SK-N-SH (cell line): Measurements from ENCODE around the gene GREM2. TPM values are rescaled to one million over a fixed set of nuclear protein-coding genes. Genes with fewer than 3 reads are reported as not detected.

Source experiments
- CTCF ChIA-PET: fragments of 300-600, 350-600 bp; formaldehyde crosslinking; extraction: SDS; loops from one replicate; lab custom pipeline; 2021; lab: Yijun Ruan, JAX
- POLR2A ChIA-PET: fragments of 350-600 bp; sonication (Branson Sonifier 250); formaldehyde crosslinking; extraction: SDS; loops from one replicate; lab custom pipeline; 2020; ENCODE audit warnings: antibody characterized with exemption, inconsistent platforms; lab: Yijun Ruan, JAX
- DNase-seq: peaks from one replicate; pipeline ENCODE4 v3.0.0; 2012
- H2AFZ ChIP-seq: fragments of 200-600 bp; sonication (generic); 2 replicates; pipeline ENCODE4 v1.8.1; 2016; ENCODE audit warnings: antibody characterized with exemption, mild to moderate bottlenecking, low read depth
- H3F3A ChIP-seq: fragments of 200-600 bp; sonication (generic); replicated peaks from 2 replicates; pipeline ENCODE3; 2016; ENCODE audit warnings: antibody characterized with exemption, mild to moderate bottlenecking; ENCODE audit not compliant: insufficient read depth
- H3K27ac ChIP-seq, 2 experiments: fragments of 200-500 bp in 1 of 2; fragments of 200-600 bp in 1 of 2; sonication (Bioruptor generic) in 1 of 2; sonication (generic), shearing (Covaris generic) in 1 of 2; 2 replicates each; pipeline versions ENCODE4 v1.5.1 to v1.6.1; 2014 to 2016; ENCODE audit warnings: low read depth in 2 of 2, inconsistent platforms in 1 of 2, low read length in 1 of 2, mild to moderate bottlenecking in 1 of 2, mixed read lengths in 1 of 2
- H3K27me3 ChIP-seq: fragments of 200-600 bp; sonication (generic), shearing (Covaris generic); 2 replicates; pipeline ENCODE4 v1.6.1; 2016; ENCODE audit warnings: mixed run types; ENCODE audit not compliant: insufficient read depth
- H3K36me3 ChIP-seq, 2 experiments: fragments of 200-500 bp in 1 of 2; fragments of 200-600 bp in 1 of 2; sonication (Bioruptor generic) in 1 of 2; sonication (generic) in 1 of 2; replicated peaks in 1 of 2; 2 replicates each; pipeline versions ENCODE3 to v1.5.1; 2014 to 2016; ENCODE audit warnings: low read length in 1 of 2, mild to moderate bottlenecking in 1 of 2; ENCODE audit not compliant: insufficient read depth in 2 of 2, control insufficient read depth in 1 of 2
- H3K4me1 ChIP-seq, 2 experiments: fragments of 200-500 bp in 1 of 2; fragments of 200-600 bp in 1 of 2; sonication (Bioruptor generic) in 1 of 2; sonication (generic), shearing (Covaris generic) in 1 of 2; 2 replicates each; pipeline versions ENCODE4 v1.5.1 to v1.6.1; 2014 to 2016; ENCODE audit warnings: low read depth in 1 of 2, low read length in 1 of 2, mixed run types in 1 of 2; ENCODE audit not compliant: insufficient read depth in 2 of 2, control insufficient read depth in 1 of 2
- H3K4me2 ChIP-seq: fragments of 200-600 bp; sonication (generic), shearing (Covaris generic); 2 replicates; pipeline ENCODE4 v1.6.1; 2017; ENCODE audit warnings: mixed run types
- H3K4me3 ChIP-seq, 2 experiments: fragments of 200-500 bp in 1 of 2; fragments of 200-600 bp in 1 of 2; sonication (Bioruptor generic) in 1 of 2; sonication (generic), shearing (Covaris generic) in 1 of 2; 2 replicates each; pipeline versions ENCODE4 v1.5.1 to v1.8.1; 2014 to 2016; ENCODE audit warnings: low read depth in 2 of 2, inconsistent platforms in 1 of 2, low read length in 1 of 2, mild to moderate bottlenecking in 1 of 2, mixed read lengths in 1 of 2, moderate library complexity in 1 of 2
- H3K79me2 ChIP-seq: fragments of 200-600 bp; sonication (generic); 2 replicates; pipeline ENCODE4 v1.8.1; 2017; ENCODE audit warnings: mild to moderate bottlenecking; ENCODE audit not compliant: insufficient read depth
- H3K9ac ChIP-seq: fragments of 200-600 bp; sonication (generic); 2 replicates; pipeline ENCODE4 v1.6.1; 2017; ENCODE audit warnings: mixed run types
- H3K9me2 ChIP-seq: fragments of 200-600 bp; sonication (generic); 2 replicates; pipeline ENCODE4 v1.6.1; 2017; ENCODE audit warnings: mixed run types
- H3K9me3 ChIP-seq: fragments of 200-600 bp; sonication (generic); 2 replicates; pipeline ENCODE4 v1.6.1; 2017; ENCODE audit warnings: mixed run types, mild to moderate bottlenecking, moderate library complexity
- H4K20me1 ChIP-seq: fragments of 200-600 bp; sonication (generic); 2 replicates; pipeline ENCODE4 v1.6.1; 2017; ENCODE audit warnings: mild to moderate bottlenecking, mixed run types; ENCODE audit not compliant: insufficient read depth
- CHD2 ChIP-seq: fragments of 150-350 bp; IDR thresholded peaks from 2 replicates; pipeline ENCODE4 v1.6.1; 2018; ENCODE audit warnings: low read length; ENCODE audit not compliant: partially characterized antibody
- CTCF ChIP-seq: fragments of 200-600 bp; sonication (generic); IDR thresholded peaks from 2 replicates; pipeline ENCODE4 v1.6.1; 2017; ENCODE audit warnings: antibody characterized with exemption, mild to moderate bottlenecking, moderate library complexity
- ELF1 ChIP-seq: IDR thresholded peaks from 2 replicates; pipeline ENCODE4 v1.4.0; 2012
- EP300 ChIP-seq, 2 experiments: IDR thresholded peaks; 2 replicates each; pipeline versions ENCODE4 v1.4.0 to v1.6.1; 2012; ENCODE audit warnings: borderline replicate concordance in 1 of 2, low read depth in 1 of 2, low read length in 1 of 2
- FOSL2 ChIP-seq: IDR thresholded peaks from 2 replicates; pipeline ENCODE4 v1.4.0; 2012; ENCODE audit warnings: low read depth, mild to moderate bottlenecking, moderate library complexity, borderline replicate concordance
- FOXM1 ChIP-seq: IDR thresholded peaks from 2 replicates; pipeline ENCODE4 v1.4.0; 2012; ENCODE audit warnings: low read depth, mild to moderate bottlenecking
- JUND ChIP-seq: IDR thresholded peaks from 2 replicates; pipeline ENCODE4 v1.4.0; 2012
- MAX ChIP-seq: IDR thresholded peaks from 2 replicates; pipeline ENCODE4 v1.4.0; 2012; ENCODE audit warnings: low read depth
- MEF2A ChIP-seq: IDR thresholded peaks from 2 replicates; pipeline ENCODE4 v1.4.0; 2012; ENCODE audit warnings: low read depth, borderline replicate concordance
- NFIC ChIP-seq: IDR thresholded peaks from 2 replicates; pipeline ENCODE4 v1.4.0; 2012; ENCODE audit warnings: borderline replicate concordance
- PBX3 ChIP-seq: IDR thresholded peaks from 2 replicates; pipeline ENCODE4; 2012
- POLR2AphosphoS5 ChIP-seq: IDR thresholded peaks from 2 replicates; pipeline ENCODE4 v1.6.1; 2012; ENCODE audit warnings: low read depth, low read length
- REST ChIP-seq: IDR thresholded peaks from 2 replicates; pipeline ENCODE4 v1.6.1; 2012; ENCODE audit warnings: mild to moderate bottlenecking, low read depth, low read length, moderate library complexity
- TAF1 ChIP-seq: IDR thresholded peaks from 2 replicates; pipeline ENCODE4 v1.6.1; 2012; ENCODE audit warnings: low read depth, mild to moderate bottlenecking, low read length, moderate library complexity, borderline replicate concordance
- TEAD4 ChIP-seq: IDR thresholded peaks from 2 replicates; pipeline ENCODE4 v1.4.0; 2012; ENCODE audit warnings: mild to moderate bottlenecking, borderline replicate concordance; ENCODE audit not compliant: insufficient read depth
- USF2 ChIP-seq: fragments of 150-350 bp; IDR thresholded peaks from 2 replicates; pipeline ENCODE4 v1.6.1; 2017; ENCODE audit warnings: antibody characterized with exemption, low read length, low read depth, borderline replicate concordance
- ZBTB33 ChIP-seq: IDR thresholded peaks from 2 replicates; pipeline ENCODE4 v1.4.0; 2012; ENCODE audit warnings: low read depth, borderline replicate concordance
- WGBS: methylation state at CpG from one replicate; pipeline ENCODE4 v1.1.6; 2017; ENCODE audit warnings: low lambda C conversion rate; 5-methylcytosine and 5-hydroxymethylcytosine counted together
- polyA plus RNA-seq, 3 experiments: library from polyadenylated mRNA; depleted of rRNA; stranded (reverse); fragments of >200 nt; gene quantifications; 2 replicates each; pipeline ENCODE4 v1.2.3, GENCODE V29; 2012

The GREM2 gene
- polyA plus RNA-seq, 1 of the 3 experiments (the other 2 are of a cell fraction): 0.94 TPM

GRCh38 chr1:240527086-240527485, 84.9 kb downstream of the GREM2 start:
- Histone ChIP-seq H3K27ac (no peak overlapping the region), H3K9me2 (no peaks in the 10 kb centered on the region), H2AFZ (no peak overlapping the region), H3K9ac (no peak overlapping the region), H3K79me2 (no peaks in the 10 kb centered on the region), H3K4me1 (peaks cover 0 to 12% of the 10 kb centered on the region in 2 experiments; a peak in 2 of 4 replicates), H3K4me3 (no peak overlapping the region), H3K27me3 (no peaks in the 10 kb centered on the region), H3F3A (no peaks in the 10 kb centered on the region), H4K20me1 (no peaks in the 10 kb centered on the region), H3K4me2 (no peak overlapping the region), H3K36me3 (no peaks in the 10 kb centered on the region), H3K9me3 (no peaks in the 10 kb centered on the region)
- no peak for TF ChIP-seq REST
- TF ChIP-seq PBX3: no peak
- TF ChIP-seq FOXM1: no peak
- TF ChIP-seq CTCF: no peak
- TF ChIP-seq NFIC: no peak
- no peak for TF ChIP-seq EP300 (IDR thresholded peaks at IDR 0.05; ENCODE audit: borderline replicate concordance in 1 of 2, low read depth in 1 of 2, low read length in 1 of 2)
- TF ChIP-seq MAX: no peak
- TF ChIP-seq FOSL2: no peak
- no peak for TF ChIP-seq CHD2
- TF ChIP-seq TAF1: no peak
- no peak for TF ChIP-seq USF2
- TF ChIP-seq TEAD4: no peak
- no peak for TF ChIP-seq MEF2A
- TF ChIP-seq ELF1: no peak
- TF ChIP-seq ZBTB33: no peak
- TF ChIP-seq POLR2AphosphoS5: no peak
- no peak for TF ChIP-seq JUND
- CTCF ChIA-PET: interaction anchor here (0.6 kb wide), 1 partner anchor 17 kb away, joined by 3 read pairs; no protein-coding TSS in a partner anchor
- POLR2A ChIA-PET: no interaction called here
- no peak for DNase-seq
- 70% methylated on average over 1 of the region's 1 CpG for WGBS
